ENCODE results near the gene PLS1.
"Not testable (repeated sequence)": the region's sequence is repeated elsewhere in the genome, so short reads cannot be mapped to it uniquely, and the experiment has no call there.

The PLS1 gene

DNA sequence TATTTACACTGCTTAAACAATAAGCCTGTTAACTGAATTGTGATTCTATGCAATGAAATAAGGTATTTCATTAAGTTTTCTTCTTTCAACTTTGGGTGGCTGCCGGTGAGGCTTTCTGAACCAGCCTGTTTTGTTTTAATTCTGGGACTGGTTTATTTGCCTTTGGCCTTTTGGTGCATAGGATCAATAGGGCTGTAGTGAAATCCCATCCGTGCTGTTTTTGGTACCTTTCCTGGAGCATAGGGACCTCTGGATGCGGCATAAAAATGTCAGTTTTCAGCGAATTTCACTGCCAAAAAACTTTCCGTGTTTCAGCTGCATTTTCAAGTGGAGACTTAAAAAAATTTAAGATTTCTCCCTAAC is 514 bp downstream of the PLS1 start:
- no peak for DNase-seq (ENCODE audit: low read depth in 2 of 2)

DNA sequence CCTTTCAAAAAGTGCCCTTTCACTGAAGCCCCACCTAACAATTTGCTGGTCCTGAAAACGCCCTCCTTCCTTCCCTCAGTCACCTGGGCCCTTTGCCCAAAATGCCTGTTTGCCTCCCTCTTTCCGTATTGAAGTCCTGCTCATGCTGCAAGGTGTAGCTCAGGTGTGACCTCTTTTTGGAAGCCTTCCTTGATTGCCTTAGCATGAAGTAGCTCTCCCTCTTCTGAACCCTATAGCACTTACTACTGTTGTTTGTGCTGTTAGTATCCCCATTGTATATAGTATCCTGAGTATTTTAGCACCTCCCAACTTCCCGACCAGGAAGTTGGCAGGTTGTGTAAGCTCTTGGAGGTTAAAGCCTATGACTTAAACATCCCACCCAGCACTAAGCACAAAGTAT is 1.7 kb downstream of the PLS1 start:
- no peak for DNase-seq (ENCODE audit: low read depth in 2 of 2)

DNA sequence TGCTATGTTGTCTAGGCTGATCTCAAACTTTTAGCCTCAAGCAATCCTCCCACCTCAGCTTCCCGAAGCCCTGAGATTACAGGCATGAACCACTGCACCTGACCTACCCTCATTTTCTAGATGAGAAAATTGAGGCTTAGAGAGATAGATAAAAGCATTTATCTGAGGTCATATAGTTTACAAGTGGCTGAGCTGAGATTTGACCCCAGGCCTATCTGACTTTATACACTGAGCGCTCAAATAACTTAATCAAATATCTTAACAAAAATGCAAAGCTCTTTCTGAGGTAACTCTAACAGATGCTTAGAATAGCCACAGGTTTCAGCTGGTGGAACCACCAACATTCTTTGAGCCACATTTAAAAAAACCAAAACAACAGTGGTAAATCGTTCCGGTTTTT is 5.5 kb downstream of the PLS1 start:
- no peak for DNase-seq (ENCODE audit: low read depth in 2 of 2)

DNA sequence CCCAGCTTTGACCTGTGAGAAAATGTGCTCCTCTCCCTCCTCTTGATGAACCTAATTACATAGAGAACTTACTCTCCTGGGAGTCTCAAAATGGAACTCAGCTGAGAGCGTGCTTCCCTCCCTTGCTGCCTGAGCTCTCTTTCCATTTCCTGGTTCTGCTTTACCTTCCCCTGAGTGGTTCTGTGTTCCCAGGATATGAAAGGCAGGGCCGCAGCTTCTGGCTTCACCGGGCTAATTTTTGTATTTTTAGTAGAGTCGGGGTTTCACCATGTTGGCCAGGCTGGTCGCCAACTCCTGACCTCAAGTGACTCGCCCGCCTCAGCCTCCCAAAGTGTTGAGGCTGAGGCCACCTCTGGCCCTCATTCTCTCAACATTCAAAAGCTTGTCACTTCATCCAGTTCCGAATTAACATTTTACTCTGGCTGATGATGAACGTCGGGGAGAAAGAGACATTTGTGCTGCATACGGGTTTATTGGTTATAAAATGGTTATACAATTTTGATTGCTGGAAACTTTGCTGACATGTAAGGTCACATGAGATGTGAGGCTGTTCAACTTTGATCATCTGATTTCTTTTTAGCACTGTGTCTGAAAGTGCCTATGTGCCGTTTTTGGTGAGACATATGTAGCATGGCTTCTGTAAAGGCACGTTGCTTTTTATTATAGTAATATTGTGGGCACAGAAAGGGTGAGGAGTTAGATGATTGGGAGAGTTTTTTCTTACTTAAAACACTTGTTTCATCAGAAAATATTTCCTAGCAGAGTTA is 6.6 kb downstream of the PLS1 start:
- DNase-seq (ENCODE audit: low read depth in 2 of 2), result no peak

DNA sequence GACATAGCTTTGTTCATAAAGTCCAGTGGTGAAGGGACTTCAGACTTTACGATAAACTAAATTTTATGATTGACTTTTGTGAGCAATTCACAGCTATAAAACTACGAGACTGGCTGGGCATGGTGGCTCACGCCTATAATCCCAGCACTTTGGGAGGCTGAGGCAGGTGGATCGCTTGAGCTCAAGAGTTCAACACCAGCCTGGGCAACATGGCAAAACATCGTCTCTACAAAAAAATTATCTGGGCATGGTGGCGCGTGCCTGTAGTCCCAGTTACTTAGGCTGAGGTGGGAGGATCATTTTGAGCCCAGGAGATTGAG is 7.2 kb downstream of the PLS1 start:
- DNase-seq (ENCODE audit: low read depth in 2 of 2), result not testable (repeated sequence)

DNA sequence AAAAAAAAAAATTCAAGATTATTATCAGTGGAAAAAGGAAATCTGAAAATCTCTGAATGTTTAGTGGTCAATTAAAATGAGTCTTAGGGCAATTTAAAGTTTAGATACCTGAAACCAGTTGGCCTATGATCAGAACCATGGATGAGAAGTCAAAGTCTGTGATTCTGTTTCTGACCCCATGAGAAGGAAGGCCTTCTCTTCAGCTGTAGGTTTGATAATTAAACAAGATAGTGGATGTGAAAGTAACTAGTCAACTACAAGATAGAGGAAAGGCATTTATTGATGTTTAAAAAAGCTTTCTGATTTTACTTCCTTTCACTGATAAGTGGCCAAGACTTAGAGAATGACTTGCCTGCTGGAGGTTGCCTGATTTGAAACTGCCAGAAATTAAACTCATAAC is 8.7 kb downstream of the PLS1 start:
- DNase-seq (ENCODE audit: low read depth in 2 of 2), result no peak

DNA sequence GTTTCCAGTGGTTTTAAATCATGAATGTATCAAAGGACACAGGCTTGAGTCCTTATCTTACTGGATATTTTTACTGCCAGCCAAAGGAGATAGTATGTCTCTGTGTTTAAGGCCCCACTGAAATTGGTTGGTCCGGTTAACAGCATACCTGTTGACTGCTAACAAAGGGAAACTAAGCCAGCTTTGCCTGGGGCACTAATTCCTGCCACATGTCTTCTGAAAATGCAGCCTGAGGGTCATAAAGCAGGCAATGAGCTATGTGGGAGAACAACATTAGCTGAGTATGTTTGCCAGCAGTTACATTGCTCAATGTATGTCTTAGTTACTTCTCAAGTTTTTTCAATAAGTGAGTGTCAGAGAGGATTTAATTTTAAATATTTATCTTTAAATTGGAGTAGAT is 12.4 kb downstream of the PLS1 start:
- DNase-seq (ENCODE audit: low read depth in 2 of 2), result no peak

DNA sequence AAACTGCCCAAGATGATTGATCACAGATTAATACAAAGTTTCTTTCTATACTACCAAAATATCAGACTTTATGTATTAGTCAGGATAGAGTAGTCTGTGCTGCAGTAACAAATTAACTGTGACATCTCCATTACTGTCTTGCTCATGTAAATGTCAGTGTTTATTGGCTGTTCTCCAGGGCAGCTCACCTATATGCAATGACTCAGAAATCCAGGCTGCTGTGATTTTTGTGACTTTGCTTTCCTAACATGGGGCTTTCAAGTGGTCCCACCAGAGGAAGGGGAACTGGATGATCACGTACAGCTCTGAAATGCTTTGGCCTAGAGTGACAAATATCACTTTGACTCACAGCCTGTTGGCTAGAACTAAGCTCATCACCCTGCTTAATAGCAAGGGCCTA is 12.9 kb downstream of the PLS1 start:
- DNase-seq (ENCODE audit: low read depth in 2 of 2), result no peak

DNA sequence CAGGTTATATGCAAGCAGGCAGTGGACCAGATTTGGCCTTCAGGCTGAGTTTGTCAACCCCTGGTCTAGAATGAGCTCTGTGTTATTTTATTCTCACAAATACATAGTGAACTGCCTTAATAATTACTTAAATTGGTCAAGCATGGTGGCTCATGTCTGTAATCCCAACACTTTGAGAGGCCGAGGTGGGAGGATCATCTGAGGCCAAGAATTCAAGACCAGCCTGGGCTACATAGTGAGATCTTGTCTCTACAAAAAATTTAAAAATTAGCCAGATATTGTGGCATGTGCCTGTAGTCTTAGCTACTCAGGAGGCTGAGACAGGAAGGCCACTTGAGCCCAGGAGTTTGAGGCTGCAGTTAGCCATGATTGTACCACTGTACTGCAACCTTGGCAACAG is 15.0 kb downstream of the PLS1 start:
- no peak for DNase-seq (ENCODE audit: low read depth in 2 of 2)

DNA sequence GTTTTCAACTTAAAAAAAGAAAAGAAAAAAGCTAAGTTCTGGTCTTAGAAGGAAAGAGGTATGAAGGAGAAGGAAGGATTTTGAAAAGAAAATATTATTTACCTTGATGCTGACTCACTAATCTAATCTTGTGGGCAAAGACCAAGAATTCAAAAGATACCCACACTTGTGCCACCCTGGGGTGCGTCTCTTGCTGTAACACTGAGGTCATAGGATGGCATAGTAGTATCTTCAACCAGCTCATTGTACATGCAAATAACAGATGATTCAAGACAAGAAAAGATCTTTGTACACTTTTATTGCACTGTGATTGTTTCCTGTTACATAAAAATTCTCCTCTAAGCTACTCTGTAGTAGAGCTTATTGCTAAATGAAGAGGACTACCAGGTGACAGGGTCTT is 17.3 kb downstream of the PLS1 start:
- DNase-seq (ENCODE audit: low read depth in 2 of 2), result no peak

DNA sequence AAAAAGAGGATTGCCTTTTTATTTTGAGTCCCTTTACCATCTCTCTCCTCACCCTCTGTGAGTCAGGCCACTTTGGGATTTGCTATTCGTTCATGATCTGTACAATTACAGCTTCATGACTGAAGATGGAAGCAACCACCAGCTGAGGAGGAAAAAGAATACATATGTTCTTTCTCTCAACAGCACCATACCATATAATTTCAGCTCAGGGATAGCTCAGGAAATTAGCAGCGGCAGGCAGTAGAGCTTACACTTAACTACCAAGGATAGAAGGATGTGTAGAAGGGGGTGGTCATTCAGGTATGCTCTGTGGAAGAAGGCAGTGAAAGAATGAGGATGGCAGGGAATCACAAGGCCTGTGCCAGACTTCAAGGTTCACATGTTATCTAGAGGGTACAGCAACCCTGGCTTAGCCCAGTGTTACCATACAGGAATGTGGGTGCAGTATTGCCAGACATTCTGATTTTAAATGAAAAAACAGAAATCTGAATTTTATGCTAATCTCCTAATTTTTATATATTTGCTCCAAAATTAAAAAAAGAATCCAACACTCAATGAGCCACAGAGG is 17.9 kb downstream of the PLS1 start:
- no peak for DNase-seq (ENCODE audit: low read depth in 2 of 2)

DNA sequence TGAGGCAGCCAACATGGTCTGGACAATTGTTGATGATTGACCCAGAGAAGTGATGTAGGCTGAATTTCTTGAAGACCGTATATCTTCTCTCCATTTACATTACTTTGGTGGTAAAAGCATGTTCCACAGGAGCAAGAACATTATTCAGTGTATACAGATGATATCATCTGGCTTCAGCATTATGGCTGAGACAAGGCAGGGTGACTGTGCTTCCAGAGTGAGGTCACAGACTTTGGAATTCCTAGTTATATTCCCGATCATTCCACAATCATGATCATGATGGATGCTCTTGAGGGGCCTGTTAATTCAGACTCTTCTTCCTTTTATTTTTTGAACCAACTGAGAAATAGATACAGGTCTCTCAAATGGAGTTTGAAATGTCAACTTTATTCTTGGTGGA is 19.0 kb downstream of the PLS1 start:
- no peak for DNase-seq (ENCODE audit: low read depth in 2 of 2)

DNA sequence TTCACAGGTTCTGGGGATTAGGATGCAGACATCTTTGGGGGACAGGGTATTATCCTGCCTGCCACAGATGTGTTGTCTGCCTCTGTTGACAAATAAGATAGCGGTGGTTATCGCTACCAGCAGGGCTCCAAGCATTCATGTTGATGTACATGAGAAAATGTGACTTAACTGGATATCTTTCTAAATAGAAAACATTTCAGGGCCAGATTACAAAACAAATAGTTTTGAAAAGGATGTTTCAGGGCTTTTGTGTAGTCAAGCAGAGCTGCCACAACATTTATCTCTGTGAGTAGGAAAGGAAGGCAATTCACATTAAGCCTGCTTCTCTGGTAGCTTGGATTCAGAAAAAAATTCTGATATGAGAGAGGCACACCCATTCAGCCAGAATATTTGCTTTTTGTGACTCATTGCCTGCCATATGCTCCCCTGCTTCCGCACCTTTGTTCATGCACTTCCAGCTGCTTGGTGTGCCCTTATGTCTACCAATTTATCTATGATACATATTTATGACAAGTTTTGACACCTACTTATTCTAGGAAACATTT is 22.8 kb downstream of the PLS1 start:
- DNase-seq (ENCODE audit: low read depth in 2 of 2), result no peak

DNA sequence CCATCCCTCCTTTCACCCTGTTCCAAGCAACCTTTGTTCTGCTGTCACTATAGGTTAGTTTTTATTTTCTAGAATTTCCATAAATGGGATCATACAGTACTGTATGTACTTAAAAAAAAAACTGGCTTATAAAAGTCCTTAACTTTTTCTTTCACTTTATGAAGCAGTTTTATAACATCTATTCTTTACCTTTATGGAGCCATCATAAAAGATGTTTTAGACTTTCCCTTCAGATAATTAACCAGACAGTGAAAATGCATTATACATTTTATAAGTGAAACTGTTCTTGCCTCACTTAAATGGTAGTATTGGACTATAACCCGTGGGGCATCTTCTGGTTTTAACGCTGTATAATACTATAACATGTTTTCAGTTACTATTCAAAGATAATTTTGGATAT is 26.2 kb downstream of the PLS1 start:
- no peak for DNase-seq (ENCODE audit: low read depth in 2 of 2)

DNA sequence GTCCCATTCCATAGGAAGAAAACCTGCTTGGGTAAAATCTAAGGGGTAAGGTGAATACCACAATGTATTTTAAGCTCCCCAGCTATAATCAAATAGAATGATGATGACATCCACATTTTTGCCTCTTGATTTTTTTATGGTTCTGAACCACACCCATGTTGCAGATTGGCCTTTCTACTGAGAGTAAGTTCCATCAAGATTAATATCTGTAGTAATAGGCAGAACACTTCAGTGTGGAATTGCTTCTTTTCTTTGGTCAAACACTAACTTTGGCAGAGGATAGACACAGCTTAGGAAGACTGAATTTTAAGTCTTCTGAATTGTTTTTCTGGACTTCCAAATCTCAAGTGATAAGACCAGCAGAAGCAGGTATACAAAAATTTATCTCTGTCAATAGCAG is 27.0 kb downstream of the PLS1 start:
- no peak for DNase-seq (ENCODE audit: low read depth in 2 of 2)

DNA sequence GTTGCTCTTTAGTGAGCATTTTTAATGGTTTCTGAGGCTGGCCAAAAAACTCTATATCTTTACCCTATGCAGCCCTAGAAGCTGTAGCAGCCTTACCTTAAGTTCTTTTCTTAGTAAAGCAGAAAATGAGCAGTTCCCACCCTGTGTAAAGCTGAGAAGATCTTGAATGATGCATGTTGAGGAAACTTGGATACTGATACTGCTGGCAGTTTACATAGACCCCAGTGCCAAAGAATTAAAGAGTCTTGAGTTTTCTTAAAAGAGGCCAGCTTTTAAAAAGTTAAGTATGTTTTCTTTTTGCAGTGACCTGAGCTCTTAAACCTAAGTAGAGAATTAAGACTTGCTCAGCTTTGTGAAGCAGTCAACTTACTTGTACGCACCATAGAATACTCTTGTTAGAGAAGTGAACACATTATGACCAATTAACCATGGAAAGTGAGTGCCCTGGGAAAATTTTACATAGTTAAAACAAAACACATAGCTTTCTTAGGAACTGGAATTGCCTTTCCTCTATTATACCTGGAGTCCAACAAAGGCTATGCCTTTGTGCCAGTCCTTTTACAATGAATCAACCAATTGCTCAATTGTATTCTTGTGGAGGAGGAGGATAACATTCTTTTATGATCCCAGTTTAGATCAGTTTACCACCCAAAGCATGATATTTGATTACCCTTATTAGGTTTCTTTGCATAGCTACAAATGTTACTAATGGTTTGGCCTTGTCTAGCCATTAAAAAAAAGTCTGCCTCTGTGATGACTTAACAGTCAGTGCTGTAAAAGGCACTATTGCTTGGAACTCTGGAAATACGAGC is 28.4 kb downstream of the PLS1 start:
- no peak for DNase-seq (ENCODE audit: low read depth in 2 of 2)

DNA sequence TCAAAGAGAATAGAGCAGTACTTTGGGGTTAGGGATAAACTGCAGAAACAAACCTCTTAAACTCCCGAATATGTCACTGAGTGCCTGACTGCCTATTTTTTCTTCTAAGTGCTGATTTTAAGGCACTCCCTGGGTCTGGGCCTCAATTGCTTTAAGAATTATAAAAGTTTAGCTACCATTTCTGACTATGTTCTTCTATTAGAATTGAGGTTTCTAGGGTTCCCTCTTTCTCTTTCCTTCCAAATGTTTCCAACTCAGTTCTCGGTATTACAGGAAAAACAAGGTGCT is 28.9 kb downstream of the PLS1 start:
- DNase-seq (ENCODE audit: low read depth in 2 of 2), result no peak

DNA sequence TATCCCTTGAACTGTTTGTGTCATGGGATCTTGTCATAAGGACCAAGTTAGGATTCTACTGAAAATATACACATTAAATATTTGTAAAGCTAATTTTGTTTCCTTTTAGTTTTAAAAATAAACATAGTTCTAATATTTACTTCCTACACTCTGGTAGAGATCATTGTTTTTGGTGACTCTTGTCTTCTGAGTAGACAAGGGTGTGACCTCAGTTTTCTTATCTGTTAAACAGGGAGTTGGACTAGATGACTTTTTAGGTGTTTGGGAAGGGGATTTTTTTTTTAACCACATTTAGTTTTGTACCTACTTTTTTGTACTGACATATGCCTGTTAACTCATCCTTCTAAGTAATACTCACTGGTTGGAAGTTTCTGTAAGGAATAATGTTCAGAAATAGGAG is 30.8 kb downstream of the PLS1 start:
- no peak for DNase-seq (ENCODE audit: low read depth in 2 of 2)

DNA sequence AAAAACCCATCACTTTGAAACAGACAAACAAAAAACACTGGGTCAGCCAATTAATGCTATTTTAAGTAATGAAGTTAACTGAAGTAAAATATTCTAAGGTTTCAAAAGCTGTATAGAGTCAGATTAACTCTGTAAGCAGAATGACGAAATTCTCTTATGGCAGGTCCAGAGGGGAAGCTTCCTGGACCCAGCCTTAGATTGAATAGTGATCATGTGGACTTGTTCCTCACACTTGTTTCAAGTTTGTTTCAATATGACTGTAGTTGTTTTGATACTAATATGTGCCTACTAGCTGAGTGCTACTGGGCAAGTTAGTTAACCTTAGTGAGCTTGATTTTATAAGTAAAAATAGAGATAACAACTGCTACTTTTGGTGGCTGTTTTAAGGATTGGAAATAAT is 32.6 kb downstream of the PLS1 start:
- no peak for DNase-seq (ENCODE audit: low read depth in 2 of 2)

DNA sequence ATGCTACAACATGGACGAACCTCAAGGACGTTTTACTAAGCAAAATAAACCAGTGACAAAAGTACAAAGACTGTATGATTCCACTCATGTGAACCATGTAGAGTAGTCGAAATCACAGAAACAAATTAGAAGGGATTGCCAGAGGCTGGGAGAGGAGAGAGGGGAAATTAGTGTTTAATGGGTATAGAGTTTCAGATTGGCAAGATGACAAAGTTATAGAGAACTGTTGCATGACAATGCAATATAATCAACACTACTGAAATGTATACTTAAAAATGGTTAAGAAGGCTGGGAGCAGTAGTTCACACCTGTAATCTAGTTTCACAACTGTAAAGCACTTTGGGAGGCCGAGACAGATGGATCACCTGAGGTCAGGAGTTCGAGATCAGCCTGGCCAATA is 36.9 kb downstream of the PLS1 start:
- no peak for DNase-seq (ENCODE audit: low read depth in 2 of 2)

DNA sequence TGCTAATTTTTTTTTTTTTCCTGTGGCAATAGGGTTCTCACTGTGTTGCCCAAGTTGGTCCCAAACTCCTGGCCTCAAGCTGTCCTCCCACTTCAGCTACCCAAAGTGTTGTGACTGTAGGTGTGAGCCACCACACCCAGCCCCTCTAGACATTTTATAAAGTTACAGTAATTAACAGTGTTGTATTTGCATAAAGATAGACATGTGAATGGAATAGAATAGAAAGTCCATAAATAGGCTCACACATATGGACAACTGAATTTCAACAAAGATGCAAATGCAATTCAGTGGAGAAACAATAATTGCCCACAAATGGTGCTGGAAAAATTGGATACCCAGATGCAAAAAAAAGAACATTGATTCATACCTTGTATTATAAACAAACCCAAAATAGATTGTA is 39.9 kb downstream of the PLS1 start:
- DNase-seq (ENCODE audit: low read depth in 2 of 2), result no peak

DNA sequence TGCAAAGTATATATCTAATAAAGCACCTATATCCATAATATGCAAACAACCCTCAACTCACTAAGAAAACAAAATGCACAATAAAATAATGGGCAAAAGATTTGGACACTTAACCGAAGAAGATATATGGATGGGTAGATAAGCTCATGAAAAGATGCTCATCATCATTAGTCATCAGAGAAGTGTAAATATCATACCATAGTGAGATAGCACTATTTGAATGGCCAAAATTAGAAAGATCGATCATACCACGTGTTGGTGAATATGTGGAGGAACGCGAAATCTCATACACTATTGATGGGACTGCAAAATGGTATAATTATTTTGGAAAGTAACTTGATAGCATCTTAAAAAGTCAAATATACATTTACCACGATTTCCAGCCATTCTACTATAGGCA is 40.5 kb downstream of the PLS1 start:
- DNase-seq (ENCODE audit: low read depth in 2 of 2), result no peak

DNA sequence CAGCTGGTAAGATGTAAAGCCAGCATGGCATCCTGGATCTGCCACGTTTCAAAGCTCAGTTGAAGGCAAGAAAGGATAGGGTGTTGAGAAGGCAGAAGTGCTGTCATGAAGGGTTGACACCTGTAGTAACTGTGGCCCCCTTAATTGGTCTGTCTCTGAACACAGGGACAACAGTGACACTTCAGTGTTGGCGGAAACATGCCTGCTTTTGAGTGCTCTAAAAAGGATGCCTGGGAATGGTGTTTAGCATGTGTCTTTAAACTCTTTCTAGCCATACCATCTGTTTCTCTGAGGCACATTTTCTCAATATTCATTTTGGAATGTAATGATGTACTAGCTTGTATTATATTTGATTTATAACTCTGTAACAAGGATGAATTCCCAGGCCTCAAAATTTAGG is 42.1 kb downstream of the PLS1 start:
- no peak for DNase-seq (ENCODE audit: low read depth in 2 of 2)

All from activated CD8-positive, alpha-beta memory T cell treated with anti-CD3 and anti-CD28 coated beads for 4 hours (primary cell).